IPS-18a (cell line): ENCODE measurements around the gene TGM1.

ENCODE experiments used
- H3K27ac ChIP-seq: one replicate; pipeline ENCODE4 v1.5.1; 2013; ENCODE audit warnings: low read length
- H3K27me3 ChIP-seq: one replicate; pipeline ENCODE4 v1.6.1; 2013; ENCODE audit warnings: mild to moderate bottlenecking, low read length; ENCODE audit not compliant: control insufficient read depth, insufficient read depth
- H3K36me3 ChIP-seq: one replicate; pipeline ENCODE4 v1.6.1; 2013; ENCODE audit warnings: low read depth, low read length; ENCODE audit not compliant: control insufficient read depth
- H3K4me1 ChIP-seq: one replicate; pipeline ENCODE4 v1.6.1; 2013; ENCODE audit warnings: low read depth, low read length; ENCODE audit not compliant: control insufficient read depth
- H3K4me3 ChIP-seq: one replicate; pipeline ENCODE4 v1.5.1; 2013; ENCODE audit warnings: low read length
- H3K9ac ChIP-seq: one replicate; pipeline ENCODE4 v1.6.1; 2013; ENCODE audit warnings: mild to moderate bottlenecking, low read length, moderate library complexity
- H3K9me3 ChIP-seq: one replicate; pipeline ENCODE4 v1.6.1; 2013; ENCODE audit warnings: low read depth, low read length; ENCODE audit not compliant: control insufficient read depth

The TGM1 gene

DNA sequence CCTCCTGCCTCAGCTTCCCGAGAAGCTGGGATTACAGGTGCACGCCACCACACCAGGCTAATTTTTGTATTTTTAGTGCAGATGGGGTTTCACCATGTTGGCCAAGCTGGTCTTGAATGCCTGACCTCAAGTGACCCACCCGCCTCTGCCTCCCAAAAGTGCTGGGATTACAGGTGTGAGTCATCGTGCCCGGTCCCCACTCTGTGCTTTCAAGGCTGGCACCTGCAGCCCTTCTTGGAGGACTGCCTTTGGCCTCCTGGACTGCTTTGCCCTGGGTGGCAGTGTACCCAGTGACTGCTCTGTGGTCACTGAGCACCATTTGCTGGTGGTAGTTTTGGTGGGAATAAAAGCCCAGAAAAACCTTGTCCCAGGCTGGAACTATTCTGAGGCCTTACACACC, 24.0 kb upstream of the TGM1 start:
- Histone ChIP-seq H3K27me3 (no peaks in the 10 kb centered on the region), H3K9me3 (no peaks in the 10 kb centered on the region), H3K27ac (no peak overlapping the region), H3K4me3 (no peak overlapping the region), H3K36me3 (peaks cover 9% of the 10 kb centered on the region), H3K4me1 (no peaks in the 10 kb centered on the region), H3K9ac (no peak overlapping the region)

DNA sequence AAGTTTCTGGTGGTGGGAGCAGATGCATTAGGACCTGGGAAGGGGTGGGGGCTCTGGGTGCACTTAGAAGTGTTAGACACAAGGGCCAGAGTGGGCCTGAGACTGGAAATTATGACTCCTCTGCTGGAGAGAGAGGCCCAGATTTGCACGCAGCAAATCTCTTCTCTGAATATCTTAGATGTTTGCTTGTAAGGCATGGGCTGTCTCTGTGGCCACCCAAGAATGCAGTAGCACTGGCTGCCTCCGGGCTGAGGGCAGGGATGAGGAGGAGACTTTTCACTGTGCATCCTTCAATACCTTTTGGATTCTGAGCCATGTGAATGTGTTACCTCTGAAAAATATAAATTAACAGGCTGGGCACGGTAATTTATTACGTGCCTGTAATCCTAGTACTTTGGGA, 22.4 kb upstream of the TGM1 start:
- Histone ChIP-seq H3K9ac (no peak overlapping the region), H3K36me3 (peaks cover 9% of the 10 kb centered on the region), H3K4me1 (no peaks in the 10 kb centered on the region), H3K27ac (no peak overlapping the region), H3K27me3 (no peaks in the 10 kb centered on the region), H3K9me3 (no peaks in the 10 kb centered on the region), H3K4me3 (no peak overlapping the region)

DNA sequence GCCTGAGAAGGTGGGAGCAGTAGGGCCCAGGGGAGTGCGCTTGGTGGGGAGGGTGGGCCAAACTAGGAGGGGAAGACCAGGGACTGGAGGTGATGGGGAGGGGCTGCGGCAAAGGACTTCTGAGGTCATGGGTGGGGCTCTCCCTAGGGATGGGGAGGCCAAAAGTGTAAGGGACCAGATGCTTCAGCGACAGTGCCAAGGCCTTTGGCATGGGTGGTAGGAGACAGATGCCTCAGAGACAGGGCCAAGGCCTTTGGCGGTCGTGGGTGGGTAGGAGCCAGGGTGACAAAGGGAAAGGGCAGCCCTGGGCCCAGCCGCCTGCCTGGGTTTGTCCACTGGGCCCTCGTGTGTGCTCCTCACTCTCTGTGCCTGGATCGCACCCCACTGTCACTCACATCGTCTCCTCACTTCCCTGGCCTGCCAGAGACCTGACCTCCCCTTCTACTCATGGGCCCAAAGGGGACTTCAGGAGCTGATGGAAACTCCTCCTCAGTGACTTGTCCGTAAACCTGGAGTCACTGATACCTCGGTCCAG, 21.6 kb upstream of the TGM1 start:
- Histone ChIP-seq H3K27me3 (no peaks in the 10 kb centered on the region), H3K4me3 (no peak overlapping the region), H3K4me1 (no peaks in the 10 kb centered on the region), H3K36me3 (peaks cover 2% of the 10 kb centered on the region), H3K9me3 (no peaks in the 10 kb centered on the region), H3K27ac (no peak overlapping the region), H3K9ac (no peak overlapping the region)

DNA sequence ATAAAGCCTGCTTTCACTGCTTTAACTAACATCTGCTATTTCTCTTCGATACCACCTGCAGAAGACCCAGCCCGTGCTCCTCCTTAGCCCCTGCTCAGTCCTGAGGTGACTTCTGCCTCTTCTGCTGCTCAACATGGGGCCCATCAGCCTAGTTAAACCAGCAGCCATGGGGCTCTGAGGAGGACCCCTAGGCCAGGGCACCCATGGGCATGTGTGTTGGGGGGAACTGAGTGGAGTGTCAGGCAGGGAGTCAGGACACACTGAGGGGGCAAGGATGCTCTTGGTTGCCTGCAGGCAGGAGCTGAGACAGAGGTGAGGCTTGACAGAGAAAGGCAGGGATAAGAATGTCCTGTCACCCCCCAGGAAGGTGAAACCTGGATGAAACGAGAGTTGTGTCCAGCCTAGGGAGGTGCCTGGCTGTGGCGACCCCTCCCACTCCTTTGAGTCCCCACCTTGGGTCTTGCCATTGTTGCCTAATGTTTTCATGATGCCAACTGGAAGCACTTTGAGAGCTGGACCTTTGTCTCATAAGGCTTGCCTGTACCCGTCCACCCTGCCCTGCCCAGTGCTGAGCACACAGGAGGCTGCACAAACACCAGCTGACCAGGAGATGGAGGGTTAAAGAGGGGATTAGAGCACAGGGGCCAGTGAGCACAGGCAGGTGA, 21.0 kb upstream of the TGM1 start:
- Histone ChIP-seq H3K4me3 (no peak overlapping the region), H3K36me3 (no peaks in the 10 kb centered on the region), H3K9me3 (no peaks in the 10 kb centered on the region), H3K4me1 (no peaks in the 10 kb centered on the region), H3K27me3 (no peaks in the 10 kb centered on the region), H3K27ac (no peak overlapping the region), H3K9ac (no peak overlapping the region)

DNA sequence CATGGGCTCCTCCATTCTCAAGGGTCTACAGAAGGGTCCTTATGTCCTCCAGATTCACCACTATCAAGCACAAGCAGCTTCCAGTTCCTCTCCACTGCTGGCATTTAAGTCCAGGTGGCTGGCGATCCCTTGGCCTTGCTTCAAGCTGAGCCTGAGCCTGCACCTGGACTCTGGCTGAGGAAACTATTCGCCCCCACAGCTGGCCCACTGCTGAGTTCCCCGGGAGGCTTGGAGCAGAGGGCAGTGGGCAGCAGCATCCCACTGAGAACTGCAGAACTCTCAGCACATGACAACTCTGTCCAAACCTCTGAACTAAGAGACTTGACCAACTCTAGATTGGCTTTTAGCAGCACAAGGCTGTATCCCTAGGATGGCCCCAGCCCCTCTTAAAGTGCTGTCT, 19.8 kb upstream of the TGM1 start:
- Histone ChIP-seq H3K4me1 (no peaks in the 10 kb centered on the region), H3K4me3 (no peak overlapping the region), H3K36me3 (no peaks in the 10 kb centered on the region), H3K27me3 (no peaks in the 10 kb centered on the region), H3K9me3 (no peaks in the 10 kb centered on the region), H3K9ac (no peak overlapping the region), H3K27ac (no peak overlapping the region)

DNA sequence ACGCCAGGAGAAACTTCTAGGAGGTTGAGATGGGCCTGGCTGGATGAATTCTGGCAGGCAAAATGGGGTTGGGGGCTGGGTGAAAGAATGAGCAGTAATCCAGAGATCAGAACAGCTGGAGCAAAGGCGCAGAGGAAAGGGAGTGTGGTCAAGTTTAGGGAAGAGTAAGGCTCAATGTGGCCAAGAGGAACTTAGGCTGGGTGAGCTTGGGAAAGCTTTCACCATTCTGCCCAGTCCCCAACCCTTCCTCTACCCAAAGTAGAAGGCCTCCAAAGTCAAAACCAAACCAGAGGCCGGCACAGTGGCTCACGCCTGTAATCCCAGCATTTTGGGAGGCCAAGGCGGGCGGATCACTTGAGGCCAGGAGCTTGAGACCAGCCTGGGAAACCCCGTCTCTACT, 18.7 kb upstream of the TGM1 start:
- no peaks in the 10 kb centered on the region for H3K27me3 ChIP-seq
- no peak overlapping the region for H3K27ac ChIP-seq
- no peaks in the 10 kb centered on the region for H3K36me3 ChIP-seq
- H3K9me3 ChIP-seq = no peaks in the 10 kb centered on the region
- no peak overlapping the region for H3K9ac ChIP-seq
- H3K4me3 ChIP-seq = no peak overlapping the region
- H3K4me1 ChIP-seq = no peaks in the 10 kb centered on the region

DNA sequence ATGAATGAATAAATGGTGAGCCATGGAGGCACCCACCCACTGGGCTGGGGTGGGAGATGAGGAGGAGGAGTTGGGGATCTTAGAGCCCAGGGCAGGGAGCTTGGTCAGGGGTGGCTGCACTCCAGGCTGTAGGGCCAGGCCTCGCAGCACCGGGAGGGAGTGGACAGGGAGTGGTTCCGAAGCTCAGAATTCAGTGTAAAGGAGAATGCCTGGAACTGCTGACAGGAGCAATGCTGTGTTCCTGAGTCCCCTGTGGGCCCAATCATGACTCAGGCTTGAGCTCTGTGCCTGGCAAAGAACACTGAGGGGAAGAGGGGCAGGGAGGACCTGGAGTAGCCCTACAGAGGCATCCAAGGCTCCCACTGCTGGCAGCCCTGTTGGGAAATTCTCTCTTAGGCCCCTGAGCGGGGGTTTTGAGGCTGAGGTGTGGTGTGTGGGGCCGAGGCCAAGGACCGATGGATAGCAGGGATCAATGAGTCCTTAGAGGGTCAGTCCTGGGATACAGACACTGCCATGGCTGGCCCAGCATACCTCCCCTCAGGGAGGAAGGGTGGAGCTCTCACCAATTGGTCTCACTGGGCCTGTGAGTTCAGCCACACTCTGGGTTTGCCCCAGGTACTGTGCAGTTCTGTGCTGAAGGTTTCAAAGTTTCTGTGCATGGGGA, 18.0 kb upstream of the TGM1 start:
- Histone ChIP-seq H3K27me3 (no peaks in the 10 kb centered on the region), H3K9ac (no peak overlapping the region), H3K9me3 (no peaks in the 10 kb centered on the region), H3K4me1 (no peaks in the 10 kb centered on the region), H3K36me3 (no peaks in the 10 kb centered on the region), H3K27ac (no peak overlapping the region), H3K4me3 (no peak overlapping the region)

DNA sequence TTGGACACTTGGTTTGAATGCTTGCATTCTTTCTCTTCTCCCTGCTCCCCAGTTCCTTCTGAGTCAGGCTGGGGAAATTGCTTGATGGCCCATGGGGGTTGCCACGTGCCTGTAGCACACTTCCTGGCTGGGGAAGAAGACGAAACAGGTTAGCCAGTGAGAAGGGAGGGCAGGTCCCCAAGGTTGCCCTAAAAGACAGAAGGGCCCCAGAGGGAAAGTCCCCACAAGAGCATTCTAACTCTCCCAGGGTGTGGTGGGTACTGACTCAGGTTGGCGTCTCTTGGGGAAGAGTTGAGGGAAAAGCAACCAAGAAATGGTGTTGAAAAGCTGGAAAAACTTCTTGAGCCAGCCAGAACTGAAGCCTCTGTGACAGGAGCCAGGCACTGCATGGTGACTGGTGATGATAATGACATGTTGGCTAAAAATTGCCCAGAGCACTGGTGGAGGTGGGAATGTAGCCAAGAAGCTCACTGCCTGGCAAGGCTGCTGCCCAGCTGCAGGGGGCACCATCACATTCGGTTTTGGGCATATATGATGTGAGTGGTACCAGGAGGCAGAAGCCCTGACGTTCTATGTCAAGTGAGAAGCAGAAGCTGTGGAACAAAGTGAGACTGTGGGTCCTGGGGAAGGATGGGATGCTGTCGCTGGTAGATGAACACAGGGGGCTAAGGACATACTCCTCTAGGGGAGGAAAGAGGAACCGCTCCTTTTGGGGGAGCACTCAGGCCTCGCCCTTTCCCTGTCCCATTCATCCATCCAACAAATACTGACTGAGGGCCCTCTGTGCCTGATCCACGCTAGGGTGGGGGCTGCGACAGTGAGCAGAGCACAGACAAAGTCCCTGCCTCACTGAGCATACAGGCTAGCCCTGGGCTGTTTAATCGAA, 16.6 kb upstream of the TGM1 start:
- Histone ChIP-seq H3K27ac (no peak overlapping the region), H3K9ac (no peak overlapping the region), H3K9me3 (no peaks in the 10 kb centered on the region)

DNA sequence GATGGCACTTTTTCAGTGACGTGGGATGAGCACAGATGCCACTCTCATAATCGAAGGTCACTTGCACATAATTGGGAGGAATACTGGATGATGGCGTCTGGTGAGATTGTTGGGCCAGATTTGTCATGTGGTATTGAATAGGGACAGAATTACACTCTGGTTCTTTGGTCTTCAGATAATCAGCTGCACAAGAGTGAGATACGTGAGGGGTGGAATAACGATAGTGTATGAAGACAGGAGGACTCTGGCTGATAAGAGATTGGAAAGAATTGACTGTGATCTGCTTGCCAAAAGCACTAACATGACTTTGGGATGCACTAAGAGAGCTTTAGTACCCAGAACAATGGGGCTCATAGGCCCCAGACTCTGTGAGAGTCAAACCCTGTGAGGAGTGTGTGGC, 15.4 kb upstream of the TGM1 start:
- H3K9ac ChIP-seq = no peak overlapping the region
- H3K36me3 ChIP-seq = no peaks in the 10 kb centered on the region
- no peaks in the 10 kb centered on the region for H3K4me1 ChIP-seq
- no peaks in the 10 kb centered on the region for H3K27me3 ChIP-seq
- no peak overlapping the region for H3K27ac ChIP-seq
- no peak overlapping the region for H3K4me3 ChIP-seq
- no peaks in the 10 kb centered on the region for H3K9me3 ChIP-seq

More for the DNA sequence above, 16.6 kb upstream of the TGM1 start:
- Histone ChIP-seq H3K4me3 (no peak overlapping the region), H3K27me3 (no peaks in the 10 kb centered on the region), H3K4me1 (no peaks in the 10 kb centered on the region), H3K36me3 (no peaks in the 10 kb centered on the region)

DNA sequence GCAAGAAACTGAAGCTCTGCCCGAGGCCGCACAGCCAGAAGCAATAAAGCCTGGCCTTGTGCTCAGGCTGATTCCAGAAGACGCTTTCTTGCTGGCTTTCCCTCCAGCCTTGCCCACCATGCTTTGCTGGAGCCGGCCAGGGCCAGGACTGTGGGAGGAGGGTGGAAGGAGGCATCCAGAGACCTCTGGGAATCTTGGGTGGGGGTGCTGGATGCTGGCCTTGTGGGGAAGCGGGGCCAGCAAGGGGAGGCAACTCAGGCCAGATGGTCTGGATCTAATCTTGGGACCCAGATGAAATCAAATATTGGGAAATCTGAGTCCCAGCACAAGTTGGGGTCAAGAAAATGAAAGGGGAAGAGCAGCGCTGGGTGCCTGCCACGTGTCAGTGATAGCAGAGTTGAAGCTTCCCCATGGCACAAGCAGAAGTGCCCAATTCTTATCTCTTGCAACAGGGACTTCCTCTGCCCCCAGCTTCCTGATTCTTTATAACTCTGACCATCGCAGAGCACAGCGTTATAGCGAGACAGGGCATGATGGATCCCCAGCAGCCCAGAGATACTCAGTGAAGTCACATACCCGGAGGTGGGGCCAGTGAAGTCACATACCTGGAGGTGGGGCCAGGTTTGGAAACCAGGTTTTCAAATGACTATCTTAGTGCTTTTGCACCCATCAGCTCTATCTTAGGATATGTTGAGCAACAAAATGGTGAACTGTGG, 14.8 kb upstream of the TGM1 start:
- Histone ChIP-seq H3K9ac (no peak overlapping the region), H3K4me3 (no peak overlapping the region), H3K27ac (no peak overlapping the region), H3K9me3 (no peaks in the 10 kb centered on the region), H3K36me3 (no peaks in the 10 kb centered on the region), H3K27me3 (no peaks in the 10 kb centered on the region), H3K4me1 (no peaks in the 10 kb centered on the region)

DNA sequence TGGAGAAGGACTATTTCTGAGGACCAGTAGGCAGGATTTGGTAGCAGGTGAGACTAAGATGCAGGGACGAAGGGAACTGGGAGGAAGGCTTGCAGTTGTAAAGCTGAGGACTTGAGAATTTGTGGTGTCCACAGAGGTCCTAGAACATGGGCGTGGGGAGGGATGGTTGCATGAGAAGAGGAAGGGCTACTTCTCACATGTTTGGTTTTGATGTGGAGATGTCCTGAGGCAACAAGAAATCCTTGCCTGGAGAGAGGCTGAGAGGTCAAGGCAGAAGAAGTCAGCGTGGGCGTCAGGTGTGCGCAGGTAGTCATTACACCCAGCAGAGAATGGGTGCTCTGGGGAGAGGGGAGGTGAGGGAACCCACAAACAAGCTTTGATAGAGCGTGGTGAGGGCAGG, 14.1 kb upstream of the TGM1 start:
- H3K27me3 ChIP-seq = no peaks in the 10 kb centered on the region
- H3K27ac ChIP-seq = no peak overlapping the region
- no peak overlapping the region for H3K9ac ChIP-seq
- H3K4me3 ChIP-seq = no peak overlapping the region
- no peaks in the 10 kb centered on the region for H3K9me3 ChIP-seq
- no peaks in the 10 kb centered on the region for H3K36me3 ChIP-seq
- no peaks in the 10 kb centered on the region for H3K4me1 ChIP-seq
